CD4-positive, alpha-beta T cell treated with Interleukin-21 for 1 hour (primary cell): Measurements from ENCODE around the gene CCL22.
A peak's percentile ranks its signal among the peaks of the same experiment; 100 is the strongest.
"Not testable (repeated sequence)": the region's sequence is repeated elsewhere in the genome, so short reads cannot be mapped to it uniquely, and the experiment has no call there.

Experiments used
- DNase-seq: peaks from one replicate; pipeline ENCODE4 v3.0.0-alpha.2; 2020

Gene CCL22

GRCh38 chr16:57348327-57348726, 10.3 kb upstream of the CCL22 start:
- DNase-seq = no peak

GRCh38 chr16:57349212-57350031, 9.2 kb upstream of the CCL22 start:
- DNase-seq = peak; percentile 28

GRCh38 chr16:57352636-57353047, 5.9 kb upstream of the CCL22 start:
- DNase-seq = no peak

GRCh38 chr16:57354311-57354710, 4.3 kb upstream of the CCL22 start:
- no peak for DNase-seq

- no peak for DNase-seq
Measured at GRCh38 chr16:57355898-57356414, 2.6 kb upstream of the CCL22 start.

GRCh38 chr16:57356547-57356946, 2.0 kb upstream of the CCL22 start:
- DNase-seq = no peak

GRCh38 chr16:57357330-57358085, 1.1 kb upstream of the CCL22 start:
- DNase-seq = no peak

GRCh38 chr16:57358086-57358420, 530 bp upstream of the CCL22 start:
- DNase-seq = no peak

GRCh38 chr16:57360321-57360935, 1.8 kb downstream of the CCL22 start:
- no peak for DNase-seq

- DNase-seq = no peak
Measured at GRCh38 chr16:57361404-57361803, 2.8 kb downstream of the CCL22 start.

- DNase-seq = no peak
Measured at GRCh38 chr16:57364143-57364542, 5.6 kb downstream of the CCL22 start.

GRCh38 chr16:57366544-57367040, 8.0 kb downstream of the CCL22 start:
- DNase-seq = no peak

GRCh38 chr16:57367116-57367752, 8.7 kb downstream of the CCL22 start:
- DNase-seq = no peak

GRCh38 chr16:57371494-57372371, 13.2 kb downstream of the CCL22 start:
- DNase-seq = no peak

GRCh38 chr16:57372372-57373116, 14.0 kb downstream of the CCL22 start, which contains the start of gene CX3CL1:
CX3CL1 (plus strand) TSS chr16:57372490; CDS start chr16:57372569, 79 bp downstream.
- DNase-seq = no peak

GRCh38 chr16:57373117-57373947, 14.7 kb downstream of the CCL22 start:
- DNase-seq = no peak

GRCh38 chr16:57374067-57374534, 15.5 kb downstream of the CCL22 start:
- no peak for DNase-seq

GRCh38 chr16:57374925-57375465, 16.4 kb downstream of the CCL22 start:
- DNase-seq = not testable (repeated sequence)

- no peak for DNase-seq
Measured at GRCh38 chr16:57376313-57376818, 17.8 kb downstream of the CCL22 start.
